HG03460 (cell line): ENCODE measurements around the gene RAB42.

Experiments used
- ATAC-seq: cut with Tn5 transposase; IDR thresholded peaks from one replicate; pipeline ENCODE4 v1.9.1; 2021; ENCODE audit not compliant: unreplicated experiment

RAB42 gene

GRCh38 chr1:28644494-28644893 is 52.4 kb downstream of the RAB42 start:
- ATAC-seq, result no peak
